Activated gamma-delta T cell treated with Interleukin-2 at 50 U/mL for 16 hours (primary cell): ENCODE data around the gene LGALS7B.
"Not testable (repeated sequence)": the region's sequence is repeated elsewhere in the genome, so short reads cannot be mapped to it uniquely, and the experiment has no call there.

Experiments used
- DNase-seq: peaks from one replicate; pipeline ENCODE4 v3.0.0-alpha.2; 2020

The LGALS7B gene

GRCh38 chr19:38797781-38798180 lies 8.8 kb downstream of the LGALS7B start:
- DNase-seq = not testable (repeated sequence)

DNA sequence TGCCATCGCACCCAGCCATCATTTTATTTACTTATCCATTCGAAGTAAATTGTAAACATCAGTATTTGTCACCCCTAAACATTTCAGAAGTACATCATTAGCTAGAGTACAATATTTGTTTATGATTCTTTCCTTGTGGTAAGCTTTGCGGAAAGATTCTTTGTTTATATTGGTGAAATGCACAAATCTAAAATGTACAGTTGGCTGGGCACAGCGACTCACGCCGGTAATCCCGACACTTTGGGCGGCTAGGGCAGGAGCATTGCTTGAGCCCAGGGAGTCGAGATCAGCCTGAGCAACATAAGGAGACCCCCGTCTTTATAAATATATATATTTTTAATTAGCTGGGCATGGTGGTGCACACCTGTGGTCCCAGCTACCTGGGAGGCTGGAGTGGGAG lies 10.1 kb downstream of the LGALS7B start:
- DNase-seq = no peak

GRCh38 chr19:38800577-38801347 lies 11.8 kb downstream of the LGALS7B start:
- DNase-seq = no peak

DNA sequence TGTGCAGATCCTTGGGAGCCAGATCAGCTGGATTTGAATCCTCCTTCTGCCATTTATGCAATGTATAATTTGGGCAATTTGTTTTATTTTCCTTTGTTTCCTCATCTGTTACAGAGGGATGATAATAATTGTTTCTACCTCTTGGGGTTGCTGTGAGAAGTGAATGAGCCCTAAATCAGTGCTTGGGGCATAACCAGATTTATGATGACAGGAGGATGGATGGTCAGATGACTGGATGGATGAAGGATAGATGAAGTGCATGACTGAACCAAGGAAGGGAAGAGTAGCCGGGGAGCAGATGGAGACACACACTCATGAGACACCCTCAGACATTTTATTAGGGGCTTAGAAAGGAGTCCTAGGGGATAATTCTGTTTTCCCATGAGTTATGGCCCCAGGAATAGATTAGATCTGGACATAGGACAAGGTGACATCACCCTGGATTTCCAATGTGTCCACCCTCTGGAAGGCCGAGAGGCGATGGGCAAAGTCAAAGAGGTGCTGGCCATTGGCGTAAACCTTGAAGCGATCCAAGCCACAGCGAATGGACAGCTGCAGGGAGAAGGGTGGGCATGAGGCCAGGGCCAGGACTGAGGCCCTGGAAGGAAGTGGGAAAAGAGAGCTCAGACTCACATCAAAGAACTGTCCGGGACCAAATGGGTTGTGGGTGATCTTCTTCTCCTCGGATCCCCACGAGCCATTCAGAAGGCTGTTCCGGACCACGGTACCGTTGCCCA lies 12.5 kb downstream of the LGALS7B start:
- no peak for DNase-seq

- no peak for DNase-seq
Observed at GRCh38 chr19:38803543-38803942, 14.5 kb downstream of the LGALS7B start.

DNA sequence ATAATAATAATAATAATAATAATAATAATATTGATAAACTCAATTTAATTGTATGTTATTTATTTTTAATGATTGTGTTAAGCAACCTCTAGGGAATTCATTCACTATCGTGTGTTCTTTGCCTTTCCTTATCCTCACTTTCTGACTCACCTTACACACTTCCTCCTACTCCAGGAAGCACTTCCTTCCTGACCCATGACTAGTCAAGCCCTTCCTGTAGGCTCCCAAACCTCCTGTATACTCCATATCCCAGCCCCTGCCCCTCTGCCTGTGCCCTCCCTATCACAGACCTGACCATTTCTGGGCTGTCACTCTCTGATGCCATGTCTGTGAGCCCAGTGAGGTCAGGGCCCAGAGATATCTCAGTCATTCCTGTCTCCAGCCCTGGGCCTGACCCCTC lies 16.2 kb downstream of the LGALS7B start:
- DNase-seq = no peak

GRCh38 chr19:38806371-38806770 lies 17.4 kb downstream of the LGALS7B start:
- no peak for DNase-seq

DNA sequence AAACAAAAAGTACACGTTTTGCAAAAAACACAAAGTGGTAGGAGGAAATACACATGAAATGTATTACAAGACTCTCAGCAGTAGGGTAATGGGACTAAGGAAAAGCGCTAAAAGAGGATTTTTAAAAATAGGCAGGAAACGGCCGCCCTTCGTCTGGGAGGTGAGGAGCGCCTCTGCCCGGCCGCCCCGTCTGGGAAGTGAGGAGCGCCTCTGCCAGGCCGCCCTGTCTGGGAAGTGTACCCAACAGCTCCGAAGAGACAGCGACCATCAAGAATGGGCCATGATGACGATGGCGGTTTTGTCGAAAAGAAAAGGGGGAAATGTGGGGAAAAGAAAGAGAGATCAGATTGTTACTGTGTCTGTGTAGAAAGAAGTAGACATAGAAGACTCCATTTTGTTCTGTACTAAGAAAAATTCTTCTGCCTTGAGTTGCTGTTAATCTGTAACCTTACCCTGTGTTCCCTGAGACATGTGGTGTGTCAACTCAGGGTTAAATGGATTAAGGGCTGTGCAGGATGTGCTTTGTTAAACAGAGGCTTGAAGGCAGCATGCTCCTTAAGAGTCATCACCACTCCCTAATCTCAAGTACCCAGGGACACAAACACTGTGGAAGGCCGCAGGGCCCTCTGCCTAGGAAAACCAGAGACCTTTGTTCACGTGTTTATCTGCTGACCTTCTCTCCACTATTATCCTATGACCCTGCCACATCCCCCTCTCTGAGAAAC lies 18.5 kb downstream of the LGALS7B start:
- not testable (repeated sequence) for DNase-seq

GRCh38 chr19:38808741-38809140 lies 19.7 kb downstream of the LGALS7B start:
- no peak for DNase-seq

- DNase-seq = no peak
Observed at GRCh38 chr19:38809592-38810252, 20.7 kb downstream of the LGALS7B start.

DNA sequence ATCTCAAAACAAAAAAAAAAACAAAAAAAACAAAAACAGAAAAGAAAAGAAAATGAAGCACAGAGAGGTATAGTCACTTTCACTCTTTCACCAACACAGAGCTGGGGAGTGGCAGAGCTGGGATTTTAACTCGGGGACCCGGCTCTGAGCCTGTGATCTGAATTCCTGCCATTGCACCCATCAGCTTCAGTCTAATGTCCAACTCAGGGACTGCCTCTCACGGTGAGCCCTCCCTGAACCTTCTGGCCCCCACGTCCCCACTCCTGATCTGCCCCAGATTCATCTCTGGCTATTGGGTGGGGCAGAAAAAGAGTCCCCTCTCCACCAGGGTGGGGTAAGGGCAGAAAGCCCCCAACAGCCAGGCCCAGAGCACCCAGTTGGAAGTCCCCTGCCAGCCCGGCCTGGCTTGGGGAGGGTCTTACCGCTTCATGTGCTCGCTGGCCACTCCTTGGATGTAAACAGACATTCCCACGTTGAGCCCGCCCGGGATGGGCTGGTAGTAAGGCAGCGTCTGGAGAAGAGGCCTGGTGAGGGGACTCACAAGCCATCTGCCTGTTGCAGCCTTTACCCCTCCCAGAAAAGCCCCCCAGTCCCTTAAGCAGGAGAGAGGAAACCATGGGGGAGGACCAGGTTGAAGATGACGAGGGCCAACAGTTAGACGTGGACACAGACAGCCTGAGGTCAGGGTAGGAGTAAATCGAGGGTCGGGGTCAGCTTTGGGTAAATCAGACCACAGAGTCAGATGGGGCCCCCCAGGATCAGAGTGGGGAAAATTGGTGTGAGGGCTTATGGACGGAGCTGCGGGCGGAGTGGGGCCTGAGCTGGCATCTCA lies 23.2 kb downstream of the LGALS7B start:
- no peak for DNase-seq

DNA sequence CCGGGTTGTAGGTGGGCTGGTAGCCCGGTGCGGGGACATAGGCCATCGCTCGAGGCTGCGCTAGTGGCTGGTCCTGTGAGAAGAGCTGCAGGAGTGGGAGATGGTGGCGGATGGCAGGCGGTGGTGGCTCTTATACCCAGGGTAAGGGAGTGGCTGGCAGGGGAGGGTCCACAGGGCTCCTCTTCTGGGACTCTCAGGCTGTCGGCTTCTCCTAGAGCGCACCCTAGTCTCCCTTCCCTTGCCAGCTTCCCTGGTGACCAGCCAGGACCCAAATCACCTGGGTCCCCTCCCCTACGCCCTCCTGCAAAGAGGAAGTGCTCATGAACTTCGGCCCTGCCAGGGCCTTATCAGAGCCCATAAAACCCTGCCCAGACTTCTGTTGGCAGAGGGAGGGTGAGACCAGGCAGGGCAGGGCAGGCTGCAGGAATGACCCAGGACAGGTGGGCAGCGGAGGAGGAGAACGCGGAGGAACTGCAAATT lies 23.9 kb downstream of the LGALS7B start, which contains the start of gene LGALS4:
Gene LGALS4, minus strand, starts transcription at position 105 of the 480 bp plus-strand sequence. Its CDS starts 59 bp downstream, at position 46.
- DNase-seq = no peak

DNA sequence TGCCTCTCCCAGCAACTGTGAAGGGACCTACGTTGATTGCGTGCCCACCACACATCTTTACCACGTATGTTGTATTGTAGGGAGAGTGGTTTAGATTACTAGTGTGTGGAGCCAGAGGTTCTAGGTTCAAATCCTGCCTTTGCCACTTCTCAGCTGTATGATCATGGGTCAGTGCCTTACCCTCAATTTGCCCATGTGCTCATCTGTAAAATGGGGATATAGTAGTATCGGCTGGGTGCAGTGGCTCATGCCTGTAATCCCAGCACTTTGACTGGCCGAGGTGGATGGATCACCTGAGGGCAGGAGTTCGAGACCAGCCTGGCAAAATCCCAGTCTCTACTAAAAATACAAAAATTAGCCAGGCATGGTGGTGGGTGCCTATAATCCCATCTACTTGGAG lies 24.3 kb downstream of the LGALS7B start:
- DNase-seq = no peak

- DNase-seq = not testable (repeated sequence)
Observed at GRCh38 chr19:38813932-38814331, 24.9 kb downstream of the LGALS7B start.

DNA sequence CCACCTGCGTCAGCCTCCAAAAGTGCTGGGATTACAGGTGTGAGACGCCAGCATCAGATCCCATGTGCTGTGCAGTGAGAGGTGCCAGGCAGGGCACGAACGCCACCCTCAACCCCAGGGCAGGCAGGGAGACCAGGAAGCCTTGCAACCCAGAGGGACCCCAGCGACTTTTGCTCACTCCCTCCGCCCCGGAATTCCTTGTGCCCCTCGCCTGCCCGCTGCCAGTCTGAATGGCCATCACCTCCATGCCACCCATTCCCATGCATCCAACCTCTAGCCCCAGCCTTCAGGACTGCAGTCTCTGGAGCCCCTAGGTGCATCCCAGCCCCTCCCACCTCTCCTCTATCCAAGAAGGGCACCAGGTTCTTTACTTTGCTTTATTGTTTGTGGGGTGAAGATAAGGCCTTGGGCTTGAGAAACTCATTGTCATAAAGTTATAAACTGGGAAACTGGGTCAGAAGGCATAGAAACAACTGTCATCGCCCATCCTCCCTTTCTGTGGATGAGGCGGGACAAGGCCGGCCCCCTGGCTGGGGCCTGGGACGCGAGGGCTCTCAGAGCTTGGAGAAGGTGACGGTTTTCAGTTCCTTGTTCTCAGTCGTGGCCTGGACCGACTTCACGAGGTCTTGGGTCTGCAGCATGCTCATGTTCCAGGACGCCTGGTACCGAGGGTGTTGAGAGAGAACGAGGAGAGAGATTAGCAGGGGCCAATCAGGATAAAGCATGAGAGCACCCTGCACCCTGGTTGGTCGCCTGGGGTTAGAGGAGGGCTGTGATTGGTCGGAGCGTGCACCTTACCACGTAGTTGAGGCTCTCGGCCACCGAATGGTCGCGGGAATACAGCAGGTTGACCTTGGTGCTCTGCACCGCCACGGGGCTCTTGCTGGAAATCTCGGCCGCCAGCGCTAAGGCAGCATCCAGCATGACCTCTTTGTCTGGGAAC lies 26.3 kb downstream of the LGALS7B start:
- DNase-seq = no peak

GRCh38 chr19:38816131-38816750 lies 27.2 kb downstream of the LGALS7B start:
- no peak for DNase-seq

DNA sequence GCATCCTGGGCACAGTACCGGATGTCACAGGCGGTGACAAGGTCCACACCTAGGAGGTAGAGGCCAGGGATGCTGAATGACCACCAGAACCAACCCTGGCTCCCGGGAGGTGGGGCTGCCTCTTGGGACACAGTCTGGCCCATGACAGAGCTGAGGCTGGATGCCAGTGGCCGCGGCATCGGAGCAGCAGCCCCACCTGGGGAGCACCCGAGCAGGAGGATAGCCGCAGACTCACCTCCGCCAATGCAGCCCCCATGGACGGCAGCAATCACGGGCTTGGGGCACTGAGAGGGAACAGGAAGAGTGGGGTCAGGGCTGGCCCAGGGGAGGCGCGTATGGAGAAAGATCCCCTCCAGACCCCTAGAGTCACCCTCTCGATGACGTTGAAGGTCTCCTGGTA lies 28.1 kb downstream of the LGALS7B start:
- DNase-seq = no peak

GRCh38 chr19:38819231-38819920 lies 30.4 kb downstream of the LGALS7B start:
- DNase-seq = no peak

DNA sequence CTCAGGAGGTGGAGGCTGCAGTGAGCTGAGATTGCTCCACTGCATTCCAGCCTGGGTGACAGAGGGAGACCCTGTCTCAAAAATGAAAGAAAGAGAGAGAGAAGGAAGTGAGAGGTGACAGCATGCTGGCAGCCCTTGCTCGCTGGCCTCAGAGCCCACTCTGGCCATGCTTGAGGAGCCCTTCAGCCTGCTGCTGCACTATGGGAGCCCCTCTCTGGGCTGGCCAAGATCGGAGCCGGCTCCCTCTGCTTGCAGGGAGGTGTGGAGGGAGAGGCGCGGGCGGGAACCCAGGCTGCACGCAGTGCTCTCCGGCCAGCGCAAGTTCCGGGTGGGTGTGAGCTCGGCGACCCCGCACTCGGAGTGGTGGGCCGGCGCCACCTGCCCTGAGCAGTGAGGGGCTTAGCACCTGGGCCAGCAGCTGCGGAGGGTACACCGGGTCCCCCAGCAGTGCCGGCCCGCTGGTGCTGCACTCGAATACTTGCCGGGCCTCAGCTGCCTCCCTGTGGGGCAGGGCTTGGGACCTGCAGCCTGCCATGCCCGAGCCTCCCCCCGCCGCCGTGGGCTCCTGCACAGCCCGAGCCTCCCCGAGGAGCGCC lies 32.3 kb downstream of the LGALS7B start:
- not testable (repeated sequence) for DNase-seq
